ENCODE data around the gene HBS1L. TPM values are rescaled to one million over a fixed set of nuclear protein-coding genes. Genes with fewer than 3 reads are reported as not detected.

The HBS1L gene
- total RNA-seq, 1 experiment from 2014 or later, result 95.4 TPM

- TF ChIP-seq EMX1 (CRISPR knock-in tag; IDR thresholded peaks at IDR 0.05) (no peak), ELF4 (CRISPR knock-in tag; IDR thresholded peaks at IDR 0.05; ENCODE audit: low read depth) (no peak), ARID4B (CRISPR knock-in tag; IDR thresholded peaks at IDR 0.05; ENCODE audit: borderline replicate concordance) (no peak), JAZF1 (CRISPR knock-in tag; IDR thresholded peaks at IDR 0.05) (no peak), ATF3 (CRISPR knock-in tag; conservative IDR thresholded peaks at IDR 0.05) (no peak), HMGA2 (CRISPR knock-in tag; IDR thresholded peaks at IDR 0.05) (no peak), ZNF671 (CRISPR knock-in tag; IDR thresholded peaks at IDR 0.05) (no peak), CTCF (IDR thresholded peaks at IDR 0.05) (no peak), ZNF263 (CRISPR knock-in tag; IDR thresholded peaks at IDR 0.05; ENCODE audit: low read depth) (no peak), SP1 (CRISPR knock-in tag; conservative IDR thresholded peaks at IDR 0.05) (no peak), ZNF232 (CRISPR knock-in tag; IDR thresholded peaks at IDR 0.05) (no peak), ATF1 (CRISPR knock-in tag; IDR thresholded peaks at IDR 0.05) (no peak), NR3C1 (CRISPR knock-in tag; conservative IDR thresholded peaks at IDR 0.05; ENCODE audit: low read depth) (no peak), ERG (CRISPR knock-in tag; IDR thresholded peaks at IDR 0.05) (no peak), FOXK1 (CRISPR knock-in tag; IDR thresholded peaks at IDR 0.05) (no peak), TCF7 (CRISPR knock-in tag; IDR thresholded peaks at IDR 0.05; ENCODE audit: low read depth) (no peak), USF2 (CRISPR knock-in tag; IDR thresholded peaks at IDR 0.05) (no peak), TEAD1 (CRISPR knock-in tag; IDR thresholded peaks at IDR 0.05) (no peak)
- TF ChIP-seq, protein P1, sequence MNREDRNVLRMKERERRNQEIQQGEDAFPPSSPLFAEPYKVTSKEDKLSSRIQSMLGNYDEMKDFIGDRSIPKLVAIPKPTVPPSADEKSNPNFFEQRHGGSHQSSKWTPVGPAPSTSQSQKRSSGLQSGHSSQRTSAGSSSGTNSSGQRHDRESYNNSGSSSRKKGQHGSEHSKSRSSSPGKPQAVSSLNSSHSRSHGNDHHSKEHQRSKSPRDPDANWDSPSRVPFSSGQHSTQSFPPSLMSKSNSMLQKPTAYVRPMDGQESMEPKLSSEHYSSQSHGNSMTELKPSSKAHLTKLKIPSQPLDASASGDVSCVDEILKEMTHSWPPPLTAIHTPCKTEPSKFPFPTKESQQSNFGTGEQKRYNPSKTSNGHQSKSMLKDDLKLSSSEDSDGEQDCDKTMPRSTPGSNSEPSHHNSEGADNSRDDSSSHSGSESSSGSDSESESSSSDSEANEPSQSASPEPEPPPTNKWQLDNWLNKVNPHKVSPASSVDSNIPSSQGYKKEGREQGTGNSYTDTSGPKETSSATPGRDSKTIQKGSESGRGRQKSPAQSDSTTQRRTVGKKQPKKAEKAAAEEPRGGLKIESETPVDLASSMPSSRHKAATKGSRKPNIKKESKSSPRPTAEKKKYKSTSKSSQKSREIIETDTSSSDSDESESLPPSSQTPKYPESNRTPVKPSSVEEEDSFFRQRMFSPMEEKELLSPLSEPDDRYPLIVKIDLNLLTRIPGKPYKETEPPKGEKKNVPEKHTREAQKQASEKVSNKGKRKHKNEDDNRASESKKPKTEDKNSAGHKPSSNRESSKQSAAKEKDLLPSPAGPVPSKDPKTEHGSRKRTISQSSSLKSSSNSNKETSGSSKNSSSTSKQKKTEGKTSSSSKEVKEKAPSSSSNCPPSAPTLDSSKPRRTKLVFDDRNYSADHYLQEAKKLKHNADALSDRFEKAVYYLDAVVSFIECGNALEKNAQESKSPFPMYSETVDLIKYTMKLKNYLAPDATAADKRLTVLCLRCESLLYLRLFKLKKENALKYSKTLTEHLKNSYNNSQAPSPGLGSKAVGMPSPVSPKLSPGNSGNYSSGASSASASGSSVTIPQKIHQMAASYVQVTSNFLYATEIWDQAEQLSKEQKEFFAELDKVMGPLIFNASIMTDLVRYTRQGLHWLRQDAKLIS (CRISPR knock-in tag; IDR thresholded peaks at IDR 0.05; ENCODE audit: borderline replicate concordance), result no peak
- TF ChIP-seq, protein P2, sequence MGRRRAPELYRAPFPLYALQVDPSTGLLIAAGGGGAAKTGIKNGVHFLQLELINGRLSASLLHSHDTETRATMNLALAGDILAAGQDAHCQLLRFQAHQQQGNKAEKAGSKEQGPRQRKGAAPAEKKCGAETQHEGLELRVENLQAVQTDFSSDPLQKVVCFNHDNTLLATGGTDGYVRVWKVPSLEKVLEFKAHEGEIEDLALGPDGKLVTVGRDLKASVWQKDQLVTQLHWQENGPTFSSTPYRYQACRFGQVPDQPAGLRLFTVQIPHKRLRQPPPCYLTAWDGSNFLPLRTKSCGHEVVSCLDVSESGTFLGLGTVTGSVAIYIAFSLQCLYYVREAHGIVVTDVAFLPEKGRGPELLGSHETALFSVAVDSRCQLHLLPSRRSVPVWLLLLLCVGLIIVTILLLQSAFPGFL (CRISPR knock-in tag; IDR thresholded peaks at IDR 0.05; ENCODE audit: borderline replicate concordance), result no peak
- Mint-ChIP-seq H3K36me3 (no peaks in the 10 kb centered on the region), H3K4me3 (no peak overlapping the region), H3K4me1 (peaks cover 21% of the 10 kb centered on the region), H3K9me3 (no peaks in the 10 kb centered on the region), H3K27ac (peak overlapping the region; percentile 91), H3K27me3 (ENCODE audit: low read depth) (no peaks in the 10 kb centered on the region)
- ATAC-seq, result no peak
- POLR2A ChIA-PET, result no interaction called here
- CTCF ChIA-PET, result no interaction called here
- DNase-seq (ENCODE audit: low spot score), result no peak
Observed at GRCh38 chr6:135025175-135025574, 29.4 kb downstream of the HBS1L start.

All from WTC11 (cell line).